GM18508 (cell line): ENCODE results near the gene CSTA.

Experiments
- ATAC-seq: cut with Tn5 transposase; IDR thresholded peaks from one replicate; pipeline ENCODE4 v1.9.1; 2021; ENCODE audit warnings: moderate number of reproducible peaks; ENCODE audit not compliant: insufficient read depth, unreplicated experiment

Gene CSTA, protein sequence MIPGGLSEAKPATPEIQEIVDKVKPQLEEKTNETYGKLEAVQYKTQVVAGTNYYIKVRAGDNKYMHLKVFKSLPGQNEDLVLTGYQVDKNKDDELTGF

DNA sequence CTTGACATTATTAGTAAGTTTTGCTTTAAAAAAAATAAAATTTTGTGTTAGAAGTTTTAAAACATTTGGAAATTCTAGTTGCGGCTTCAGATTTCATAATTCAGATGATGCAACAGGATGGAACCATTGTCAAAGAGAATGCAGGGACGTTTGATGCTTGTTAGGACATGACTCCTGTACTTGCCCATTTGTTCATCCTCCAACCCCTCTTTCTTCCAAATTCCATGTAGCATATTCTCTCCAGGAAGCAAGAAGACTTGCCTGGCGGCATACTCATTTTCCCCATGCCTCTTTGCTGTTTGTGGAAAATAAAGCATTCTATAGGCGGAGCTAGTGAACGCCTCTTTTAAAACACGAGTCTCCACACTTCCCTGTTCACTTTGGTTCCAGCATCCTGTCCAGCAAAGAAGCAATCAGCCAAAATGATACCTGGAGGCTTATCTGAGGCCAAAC lies at the start of gene CSTA:
Gene CSTA, plus strand, starts transcription at position 378 of the 453 bp plus-strand sequence. Its CDS starts 45 bp downstream, at position 423.
- no peak for ATAC-seq

DNA sequence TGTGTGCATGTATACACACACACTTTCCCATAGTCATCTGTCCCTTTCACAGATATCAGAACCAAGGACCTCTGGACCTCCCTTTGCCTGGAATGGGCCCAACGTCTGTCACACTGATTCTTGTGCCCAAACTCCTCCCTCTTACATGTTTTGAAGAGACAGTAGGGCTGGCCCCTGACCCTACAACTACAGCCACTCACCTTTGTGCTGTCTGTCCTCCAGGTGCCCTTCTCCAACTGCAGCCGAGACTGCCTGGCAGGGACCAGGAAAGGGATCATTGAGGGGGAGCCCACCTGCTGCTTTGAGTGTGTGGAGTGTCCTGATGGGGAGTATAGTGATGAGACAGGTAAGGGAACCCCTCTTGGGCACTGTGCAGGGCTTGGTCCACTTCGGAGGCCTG lies 43.2 kb upstream of the CSTA start:
- ATAC-seq, result no peak

DNA sequence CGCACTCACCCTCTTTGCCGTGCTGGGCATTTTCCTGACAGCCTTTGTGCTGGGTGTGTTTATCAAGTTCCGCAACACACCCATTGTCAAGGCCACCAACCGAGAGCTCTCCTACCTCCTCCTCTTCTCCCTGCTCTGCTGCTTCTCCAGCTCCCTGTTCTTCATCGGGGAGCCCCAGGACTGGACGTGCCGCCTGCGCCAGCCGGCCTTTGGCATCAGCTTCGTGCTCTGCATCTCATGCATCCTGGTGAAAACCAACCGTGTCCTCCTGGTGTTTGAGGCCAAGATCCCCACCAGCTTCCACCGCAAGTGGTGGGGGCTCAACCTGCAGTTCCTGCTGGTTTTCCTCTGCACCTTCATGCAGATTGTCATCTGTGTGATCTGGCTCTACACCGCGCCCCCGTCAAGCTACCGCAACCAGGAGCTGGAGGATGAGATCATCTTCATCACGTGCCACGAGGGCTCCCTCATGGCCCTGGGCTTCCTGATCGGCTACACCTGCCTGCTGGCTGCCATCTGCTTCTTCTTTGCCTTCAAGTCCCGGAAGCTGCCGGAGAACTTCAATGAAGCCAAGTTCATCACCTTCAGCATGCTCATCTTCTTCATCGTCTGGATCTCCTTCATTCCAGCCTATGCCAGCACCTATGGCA lies 41.1 kb upstream of the CSTA start:
- ATAC-seq, result no peak

DNA sequence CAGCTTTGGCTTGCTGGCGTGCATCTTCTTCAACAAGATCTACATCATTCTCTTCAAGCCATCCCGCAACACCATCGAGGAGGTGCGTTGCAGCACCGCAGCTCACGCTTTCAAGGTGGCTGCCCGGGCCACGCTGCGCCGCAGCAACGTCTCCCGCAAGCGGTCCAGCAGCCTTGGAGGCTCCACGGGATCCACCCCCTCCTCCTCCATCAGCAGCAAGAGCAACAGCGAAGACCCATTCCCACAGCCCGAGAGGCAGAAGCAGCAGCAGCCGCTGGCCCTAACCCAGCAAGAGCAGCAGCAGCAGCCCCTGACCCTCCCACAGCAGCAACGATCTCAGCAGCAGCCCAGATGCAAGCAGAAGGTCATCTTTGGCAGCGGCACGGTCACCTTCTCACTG lies 40.6 kb upstream of the CSTA start:
- ATAC-seq, result no peak

DNA sequence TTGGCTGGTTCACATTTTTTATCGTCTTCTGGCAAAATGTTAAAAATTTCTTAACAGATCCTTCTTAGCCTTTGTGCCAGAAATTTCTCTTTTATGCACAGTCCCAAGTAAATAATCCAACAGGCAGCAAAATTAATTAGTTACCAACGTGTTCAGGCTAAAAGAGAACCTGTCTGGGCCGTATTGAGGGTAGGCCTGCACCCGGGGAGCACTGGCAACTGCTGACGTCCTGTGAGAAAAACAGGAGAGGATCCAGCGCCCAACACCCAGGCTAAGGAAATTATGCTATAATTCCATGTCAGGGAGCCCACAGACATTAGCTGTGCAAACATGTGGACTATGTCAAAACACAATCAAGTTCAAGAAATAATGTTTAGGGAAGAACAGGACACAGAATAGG lies 30.7 kb upstream of the CSTA start:
- no peak for ATAC-seq

DNA sequence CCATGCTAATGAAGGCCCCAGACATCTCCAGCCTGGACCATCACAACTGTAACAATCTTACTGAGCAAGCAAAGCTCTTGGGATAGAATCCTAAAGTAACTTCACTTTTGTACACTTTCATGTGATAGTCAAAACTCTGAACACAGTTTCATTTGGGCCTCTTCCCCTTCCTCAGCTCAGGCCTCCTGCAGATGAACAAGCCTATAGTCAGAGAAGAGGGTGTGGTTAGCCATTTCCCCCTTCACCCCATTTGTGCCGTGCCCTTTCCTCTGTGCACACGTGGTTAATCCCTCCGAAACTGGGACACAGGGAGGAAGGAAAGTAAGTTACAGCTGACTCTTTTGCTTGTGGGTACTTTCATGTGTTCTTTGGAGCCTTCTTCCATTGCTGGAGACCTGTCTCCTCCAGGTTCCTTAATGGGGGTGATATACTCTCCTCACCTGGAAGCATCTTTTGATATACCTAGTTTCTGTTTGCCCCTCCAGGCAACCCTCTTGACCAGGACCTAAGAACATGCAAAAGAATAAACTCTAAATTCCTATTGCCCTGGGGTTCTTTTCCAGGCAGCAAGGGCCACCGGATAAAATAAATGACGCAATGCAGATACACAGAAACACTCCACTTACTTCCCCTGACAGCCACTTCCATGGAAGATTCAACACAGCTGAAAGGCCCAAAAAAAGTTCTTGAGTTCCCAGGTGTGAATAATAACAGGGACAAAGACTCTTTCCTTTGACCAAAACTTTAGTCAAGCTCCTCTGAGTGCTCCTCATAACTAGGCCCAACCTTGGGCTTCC lies 29.6 kb upstream of the CSTA start:
- ATAC-seq, result no peak

DNA sequence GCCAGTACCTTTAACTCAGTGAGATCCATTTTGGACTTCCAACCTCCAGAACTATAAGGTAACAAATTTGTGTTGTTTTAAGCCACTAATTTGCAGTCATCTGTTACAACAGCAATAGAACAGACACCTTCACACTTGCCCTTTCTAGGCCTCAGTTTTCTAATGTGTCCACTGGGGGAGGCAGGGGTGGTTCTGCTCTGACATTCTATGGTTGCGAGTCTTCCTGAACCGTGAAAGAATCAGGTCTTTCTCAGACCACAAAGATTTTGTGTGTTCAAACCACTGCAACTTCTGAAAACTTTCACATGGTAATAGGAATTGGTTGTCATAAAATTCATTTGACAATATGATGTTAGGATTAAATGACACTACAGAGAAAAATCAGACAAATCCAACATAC lies 26.8 kb upstream of the CSTA start:
- no peak for ATAC-seq

DNA sequence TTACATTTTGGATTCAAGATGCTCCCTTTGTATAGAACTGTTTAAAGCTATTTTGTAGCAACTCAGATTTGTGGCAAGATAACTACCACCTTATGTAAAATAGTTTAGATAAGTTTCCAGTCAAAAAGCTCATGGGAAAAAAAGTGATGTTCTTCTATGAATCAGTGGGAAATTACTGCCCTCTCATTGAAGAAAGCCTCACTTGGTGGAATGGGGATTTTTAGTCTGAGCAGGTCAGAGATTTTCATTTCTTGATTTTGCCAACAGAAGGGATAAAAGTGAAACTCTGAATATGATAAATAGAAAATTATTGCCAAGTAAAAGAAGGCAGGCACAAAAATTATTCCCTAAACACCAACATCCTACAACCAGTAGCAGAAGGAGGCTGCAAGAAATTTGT lies 25.8 kb upstream of the CSTA start:
- ATAC-seq, result no peak

DNA sequence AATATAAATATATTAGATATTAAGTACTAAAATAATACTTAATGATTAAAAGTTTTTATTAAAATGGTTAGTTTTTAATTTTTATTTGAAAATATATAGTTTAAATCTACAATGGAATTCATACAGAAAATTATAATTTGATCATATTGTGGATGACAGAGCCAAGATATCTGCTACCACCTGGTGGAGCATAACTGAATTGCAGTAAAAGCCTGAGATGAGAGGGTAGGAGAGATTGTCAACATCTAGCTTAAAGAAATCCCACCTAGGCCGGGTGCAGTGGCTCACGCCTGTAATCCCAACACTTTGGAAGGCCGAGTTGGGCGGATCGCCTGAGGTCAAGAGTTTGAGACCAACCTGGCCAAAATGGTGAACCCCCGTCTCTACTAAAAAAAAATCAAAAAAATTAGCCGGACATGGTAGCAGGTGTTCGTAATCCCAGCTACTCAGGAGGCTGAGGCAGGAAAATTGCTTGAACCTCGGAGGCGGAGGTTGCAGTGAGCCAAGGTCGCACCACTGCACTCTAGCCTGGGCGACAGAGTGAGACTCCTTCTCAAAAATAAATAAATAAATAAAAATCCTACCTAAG lies 25.1 kb upstream of the CSTA start:
- ATAC-seq, result no peak

DNA sequence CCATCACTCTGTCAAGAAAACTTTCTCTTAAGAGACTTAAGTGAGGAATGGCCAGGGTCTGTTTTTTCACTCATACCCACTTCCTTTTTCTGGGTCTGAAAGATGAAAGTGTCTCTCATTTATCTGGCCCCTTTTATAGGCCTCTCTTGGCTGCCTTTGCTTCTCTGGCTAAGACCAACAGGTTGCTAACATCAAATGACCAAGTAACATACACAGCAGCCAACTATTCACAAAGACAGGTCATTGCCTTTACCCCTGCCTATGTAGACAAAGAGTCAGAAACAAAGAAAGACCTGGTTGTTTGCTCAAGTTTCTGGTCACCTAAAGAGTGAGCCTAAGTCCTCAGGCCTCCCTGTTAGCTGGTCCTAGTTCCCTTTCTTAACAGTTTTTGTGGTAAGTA lies 24.0 kb upstream of the CSTA start:
- ATAC-seq, result no peak

DNA sequence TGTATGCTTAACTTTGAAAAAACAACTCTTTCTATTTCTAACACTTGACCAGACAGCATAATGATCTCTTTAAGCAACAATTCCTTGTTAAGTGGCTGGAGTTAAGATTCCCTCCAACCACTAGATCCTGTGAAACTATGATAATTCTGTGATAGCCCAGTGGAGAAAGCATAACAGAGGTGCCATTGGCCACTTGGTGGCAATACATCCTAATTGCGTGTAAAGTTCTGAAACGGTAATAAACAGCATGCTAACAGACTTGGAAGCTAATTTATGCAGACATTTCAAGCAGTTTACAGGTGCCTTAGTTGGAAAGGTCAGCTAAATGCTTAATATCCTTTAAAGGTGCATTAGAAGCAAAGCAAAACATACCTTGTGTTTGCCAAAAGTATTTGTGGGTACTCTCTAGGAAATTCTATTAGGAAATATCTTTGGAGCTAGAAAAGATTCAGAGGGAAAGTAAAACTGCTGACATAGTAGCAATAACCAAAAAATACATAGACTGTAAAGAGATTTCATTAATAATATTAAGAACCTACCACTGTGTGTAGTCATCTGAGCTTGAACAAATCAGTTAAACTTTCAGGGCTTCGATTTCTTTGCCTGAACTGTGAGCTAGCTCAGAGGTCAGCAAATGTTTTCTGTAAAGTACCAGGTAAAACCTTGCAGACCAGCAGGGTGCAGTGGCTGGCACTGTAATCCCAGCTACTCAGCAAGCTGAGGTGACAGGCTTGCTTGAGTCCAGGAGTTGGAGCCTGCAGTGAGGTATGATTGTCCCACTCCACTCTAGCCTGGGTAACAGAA lies 19.0 kb upstream of the CSTA start:
- ATAC-seq, result no peak

DNA sequence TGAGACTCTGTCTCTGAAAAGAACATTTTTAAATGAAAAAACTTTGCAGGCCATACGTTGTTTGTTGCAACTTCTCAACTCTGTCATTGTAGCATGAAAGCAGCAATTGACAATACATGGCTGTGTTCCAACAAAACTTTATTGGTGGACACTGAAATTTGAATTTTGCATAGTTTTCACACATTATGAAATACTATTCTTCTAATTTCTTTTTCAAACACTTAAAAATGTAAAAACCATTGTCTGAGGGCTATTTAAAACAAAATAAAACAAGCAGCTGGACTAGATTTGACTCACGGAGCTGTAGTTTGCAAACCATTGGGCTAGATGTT lies 18.5 kb upstream of the CSTA start:
- no peak for ATAC-seq

DNA sequence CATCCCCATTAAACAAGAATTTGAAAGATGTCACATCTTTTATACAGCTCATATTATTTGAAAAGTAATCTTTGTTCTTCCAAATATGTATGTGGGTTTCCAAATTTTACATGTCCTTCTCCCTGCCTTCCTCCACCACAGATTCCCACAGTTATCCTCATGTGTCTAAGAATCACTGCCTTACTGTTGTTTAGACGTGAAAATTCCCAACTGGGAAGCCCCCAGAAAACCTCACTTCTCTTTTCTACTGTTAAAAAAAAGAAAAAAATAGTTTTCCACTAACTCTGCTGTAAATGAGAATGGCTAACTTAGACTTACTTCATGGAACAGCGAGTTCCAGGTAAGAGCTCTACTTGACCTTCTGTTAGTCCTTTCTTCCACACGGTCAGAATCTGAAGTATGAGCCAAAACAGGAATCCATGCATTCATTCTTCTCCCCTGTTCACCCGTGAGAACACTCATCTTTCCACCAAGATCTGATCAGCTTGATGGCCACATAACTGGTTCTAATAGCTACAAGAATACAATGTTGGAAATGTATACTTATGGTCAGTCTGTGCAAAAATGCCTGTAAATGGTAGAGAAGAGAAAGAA lies 17.9 kb upstream of the CSTA start:
- ATAC-seq, result no peak

DNA sequence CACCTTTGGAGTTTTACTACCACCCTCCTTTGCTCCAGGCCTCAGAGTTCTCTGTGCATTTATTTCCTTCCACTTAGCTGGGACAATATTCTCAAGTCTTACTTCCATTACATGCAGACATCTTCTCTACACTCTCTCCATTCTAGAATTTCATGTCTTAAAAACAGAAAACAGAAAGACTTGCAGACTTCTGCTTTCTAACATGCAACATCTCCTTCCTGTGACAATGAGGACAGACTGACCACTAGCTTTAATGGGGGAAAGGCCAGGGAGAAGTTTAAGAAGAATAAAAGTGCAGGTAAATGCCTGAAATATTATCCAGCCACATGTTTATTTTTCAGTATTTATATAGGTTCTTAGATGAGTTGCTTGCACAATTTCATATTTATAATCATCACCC lies 17.1 kb upstream of the CSTA start:
- ATAC-seq, result no peak

DNA sequence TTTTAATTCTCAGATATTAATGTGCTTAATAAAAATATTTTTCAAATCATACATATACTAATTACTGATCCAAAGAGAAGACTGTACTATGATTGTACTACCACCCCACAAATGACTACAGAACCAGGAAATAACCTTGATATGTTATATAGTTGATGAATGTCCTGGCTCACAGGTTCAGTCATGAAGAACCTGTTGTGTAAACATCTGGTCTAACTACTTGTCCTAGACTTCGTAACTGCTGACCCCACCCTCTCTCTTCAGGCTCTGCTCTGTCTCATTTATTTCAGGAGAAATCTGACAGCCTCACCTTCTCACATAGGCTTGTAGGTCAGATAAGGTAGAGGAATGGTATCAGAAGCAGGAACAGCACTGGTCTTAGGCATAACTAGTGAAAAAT lies 14.7 kb upstream of the CSTA start:
- ATAC-seq, result no peak

DNA sequence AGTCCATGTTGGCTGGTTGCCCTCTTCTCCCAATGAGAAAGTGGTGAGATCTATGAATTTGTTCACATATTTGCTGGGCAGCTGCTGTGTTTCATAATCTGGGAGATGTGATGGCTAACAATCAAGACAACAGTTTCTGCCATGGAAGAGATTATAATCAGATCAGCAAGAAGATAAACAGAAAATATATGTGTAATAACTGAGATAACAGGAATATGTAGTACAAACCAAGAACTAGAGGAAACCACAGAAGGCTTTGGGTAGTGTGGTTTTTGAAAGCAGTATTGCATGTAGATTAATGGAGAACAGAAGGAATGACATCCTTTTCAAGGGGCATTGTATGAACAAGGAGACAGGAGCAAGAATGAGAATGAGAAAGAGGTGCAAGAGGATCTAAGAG lies 12.2 kb upstream of the CSTA start:
- no peak for ATAC-seq

DNA sequence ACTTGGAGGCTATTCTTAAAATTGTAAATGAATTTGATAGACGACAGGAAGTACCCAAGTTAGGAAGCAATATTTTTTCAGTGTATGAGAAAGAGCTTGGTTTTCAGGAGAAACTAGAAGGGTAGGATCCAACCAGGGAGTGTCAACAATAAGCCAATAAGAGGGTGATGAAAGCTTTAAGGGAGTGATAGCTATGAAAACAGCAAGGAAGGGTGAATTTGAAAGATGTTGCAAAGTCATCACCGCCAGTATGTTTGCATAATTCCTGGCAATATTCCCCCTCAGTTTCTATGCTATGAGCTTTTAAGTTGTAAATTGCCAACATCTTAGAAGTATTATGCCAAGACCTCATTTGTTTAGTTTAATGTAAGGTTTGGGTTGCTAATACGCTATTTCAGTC lies 11.8 kb upstream of the CSTA start:
- ATAC-seq, result no peak

DNA sequence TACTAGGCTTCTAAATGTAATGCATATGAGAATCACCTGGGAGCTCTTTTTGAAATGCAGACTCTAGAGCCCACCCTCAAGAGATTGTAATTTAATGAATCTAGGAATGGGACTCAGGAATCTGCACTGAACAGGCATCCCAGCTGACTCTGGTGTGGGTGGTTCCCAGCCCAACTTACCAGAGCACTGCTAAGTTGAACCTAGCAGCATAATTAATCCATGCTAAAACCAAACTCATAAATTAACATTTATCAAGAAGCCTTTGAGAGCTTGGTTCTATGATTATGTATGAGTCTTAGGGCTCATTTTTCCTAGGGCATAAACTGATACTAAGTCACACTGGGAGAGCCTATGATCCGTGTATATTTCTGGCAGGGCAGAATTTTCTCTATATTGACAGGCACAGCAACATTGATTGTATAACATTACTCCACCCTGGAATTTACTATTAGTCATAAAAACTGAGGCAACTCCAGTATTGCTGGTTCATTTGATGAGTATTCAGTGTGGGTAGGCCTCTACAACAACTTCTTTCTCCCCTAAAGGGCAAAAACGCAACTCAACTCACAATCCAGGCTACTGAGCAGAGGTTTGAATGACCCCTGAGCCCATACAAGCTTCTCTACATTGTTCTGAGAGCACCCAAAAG lies 10.7 kb upstream of the CSTA start:
- no peak for ATAC-seq

DNA sequence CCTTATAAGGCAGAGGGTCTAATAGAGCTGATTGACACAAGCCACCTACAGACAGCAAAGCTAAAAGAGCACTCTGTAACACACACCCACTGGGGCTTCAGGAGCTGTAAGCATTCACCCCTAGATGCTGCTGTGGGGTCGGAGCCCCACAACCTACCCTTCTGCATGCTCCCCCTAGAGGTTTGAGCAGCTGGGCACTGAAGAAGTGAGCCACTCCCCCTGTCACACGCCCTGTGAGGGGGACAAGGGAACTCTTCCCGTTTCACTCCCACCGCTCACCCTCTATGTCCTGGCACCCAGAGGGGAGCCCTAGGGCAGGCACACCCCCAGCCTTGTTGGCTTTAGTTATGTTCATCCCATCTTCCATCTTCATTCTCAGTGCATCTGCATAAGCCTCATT lies 9.4 kb upstream of the CSTA start:
- no peak for ATAC-seq

DNA sequence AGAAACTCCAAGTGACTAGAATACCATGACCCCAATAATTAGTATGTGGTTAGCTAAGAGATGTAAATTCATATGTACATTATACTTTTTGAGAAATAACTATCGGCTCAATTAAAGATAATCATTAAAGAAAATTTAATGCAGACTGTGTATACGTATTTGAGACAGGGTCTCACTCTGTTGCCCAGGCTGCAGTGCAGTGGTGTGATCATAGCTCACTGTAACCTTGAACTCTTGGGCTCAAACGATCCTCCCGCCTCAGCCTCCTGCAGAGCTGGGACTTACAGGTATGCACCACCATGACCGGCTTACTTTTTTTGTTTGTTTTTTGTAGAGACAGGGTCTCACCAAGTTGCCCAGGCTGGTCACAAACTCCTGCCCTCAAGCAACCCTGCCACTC lies 8.7 kb upstream of the CSTA start:
- ATAC-seq, result no peak
